ENCODE measurements around the gene GAN.

Gene GAN

DNA sequence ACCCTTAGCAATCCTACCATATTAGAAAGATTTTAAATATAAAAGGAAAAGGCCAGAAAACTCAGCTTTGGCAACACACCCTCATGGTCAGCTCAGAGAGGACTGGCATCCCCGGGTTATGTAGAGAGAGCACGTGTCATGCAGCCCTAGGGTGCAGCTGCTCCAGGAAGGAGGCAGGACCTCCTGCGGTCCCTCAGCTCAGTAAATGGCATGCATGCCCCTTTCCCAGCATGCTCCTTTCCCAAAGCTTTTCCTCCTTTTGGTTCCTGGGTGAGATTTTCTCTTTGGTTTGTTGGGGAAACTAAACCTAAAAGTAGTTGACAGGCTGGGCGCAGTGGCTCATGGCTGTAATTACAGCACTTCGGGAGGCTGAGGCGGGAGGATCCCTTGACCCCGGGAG is 3.9 kb downstream of the GAN start:
- no peak overlapping the region for H3K4me3 ChIP-seq (ENCODE audit: low read depth, low read length)
- TF ChIP-seq, protein P1, sequence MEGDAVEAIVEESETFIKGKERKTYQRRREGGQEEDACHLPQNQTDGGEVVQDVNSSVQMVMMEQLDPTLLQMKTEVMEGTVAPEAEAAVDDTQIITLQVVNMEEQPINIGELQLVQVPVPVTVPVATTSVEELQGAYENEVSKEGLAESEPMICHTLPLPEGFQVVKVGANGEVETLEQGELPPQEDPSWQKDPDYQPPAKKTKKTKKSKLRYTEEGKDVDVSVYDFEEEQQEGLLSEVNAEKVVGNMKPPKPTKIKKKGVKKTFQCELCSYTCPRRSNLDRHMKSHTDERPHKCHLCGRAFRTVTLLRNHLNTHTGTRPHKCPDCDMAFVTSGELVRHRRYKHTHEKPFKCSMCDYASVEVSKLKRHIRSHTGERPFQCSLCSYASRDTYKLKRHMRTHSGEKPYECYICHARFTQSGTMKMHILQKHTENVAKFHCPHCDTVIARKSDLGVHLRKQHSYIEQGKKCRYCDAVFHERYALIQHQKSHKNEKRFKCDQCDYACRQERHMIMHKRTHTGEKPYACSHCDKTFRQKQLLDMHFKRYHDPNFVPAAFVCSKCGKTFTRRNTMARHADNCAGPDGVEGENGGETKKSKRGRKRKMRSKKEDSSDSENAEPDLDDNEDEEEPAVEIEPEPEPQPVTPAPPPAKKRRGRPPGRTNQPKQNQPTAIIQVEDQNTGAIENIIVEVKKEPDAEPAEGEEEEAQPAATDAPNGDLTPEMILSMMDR (IDR thresholded peaks at IDR 0.05; ENCODE audit: borderline replicate concordance, insufficient read depth, low read depth, low read length) = no peak

DNA sequence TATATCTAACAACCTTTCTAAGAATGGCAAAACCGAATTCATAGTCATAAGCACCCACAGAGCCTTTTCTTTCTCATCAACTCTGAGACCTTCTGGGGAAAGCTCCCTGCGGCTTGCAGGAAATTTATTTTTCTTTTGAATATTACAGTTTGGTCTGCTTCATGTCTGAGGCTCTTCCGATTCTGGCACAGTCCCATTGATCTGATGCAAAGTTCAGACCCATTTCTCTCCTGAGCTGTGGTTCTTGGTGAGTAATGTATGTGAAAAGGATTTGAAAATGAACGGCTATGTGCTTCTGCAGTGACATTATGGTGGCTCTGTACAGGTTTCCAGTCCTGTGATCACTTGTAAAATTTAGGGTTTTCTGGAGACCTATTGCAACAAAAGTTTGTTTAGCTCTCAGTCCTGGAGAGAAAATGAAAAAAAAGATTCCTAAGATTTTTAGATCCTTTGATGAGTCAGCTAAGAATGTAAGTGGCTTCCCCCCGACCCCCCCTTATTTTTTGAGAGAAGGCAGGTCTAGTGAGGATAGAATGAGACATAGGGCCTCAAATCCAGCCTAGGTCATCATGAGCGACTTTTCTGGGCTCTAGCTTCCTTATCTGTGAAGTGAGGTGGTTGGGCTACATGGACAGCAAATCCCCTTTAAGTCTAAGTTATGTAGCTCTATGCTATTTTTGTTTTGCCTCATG is 4.6 kb downstream of the GAN start:
- TF ChIP-seq, protein P1 (IDR thresholded peaks at IDR 0.05; ENCODE audit: borderline replicate concordance, insufficient read depth, low read depth, low read length) = no peak
- no peak overlapping the region for H3K4me3 ChIP-seq (ENCODE audit: low read depth, low read length)

DNA sequence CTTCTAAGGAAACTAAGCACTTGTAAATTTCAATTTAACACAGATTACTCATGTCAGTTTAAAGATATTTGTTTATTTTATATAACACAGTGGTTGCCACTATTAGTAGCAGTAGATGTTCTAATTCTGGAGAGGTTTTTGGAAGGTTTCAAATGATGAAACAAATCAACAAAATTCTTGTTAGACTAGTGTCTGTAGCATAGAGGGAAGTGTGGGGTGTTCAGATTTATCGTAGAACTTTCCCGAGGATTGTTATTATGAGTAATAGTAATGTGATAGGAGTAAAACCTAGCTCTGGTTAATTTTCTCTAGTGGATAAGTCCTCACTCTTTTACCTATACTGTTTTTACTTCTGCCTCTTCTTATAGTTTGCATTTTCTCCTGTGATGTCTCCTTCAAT is 6.3 kb downstream of the GAN start:
- TF ChIP-seq, protein P1 (IDR thresholded peaks at IDR 0.05; ENCODE audit: borderline replicate concordance, insufficient read depth, low read depth, low read length) = no peak
- no peak overlapping the region for H3K4me3 ChIP-seq (ENCODE audit: low read depth, low read length)

DNA sequence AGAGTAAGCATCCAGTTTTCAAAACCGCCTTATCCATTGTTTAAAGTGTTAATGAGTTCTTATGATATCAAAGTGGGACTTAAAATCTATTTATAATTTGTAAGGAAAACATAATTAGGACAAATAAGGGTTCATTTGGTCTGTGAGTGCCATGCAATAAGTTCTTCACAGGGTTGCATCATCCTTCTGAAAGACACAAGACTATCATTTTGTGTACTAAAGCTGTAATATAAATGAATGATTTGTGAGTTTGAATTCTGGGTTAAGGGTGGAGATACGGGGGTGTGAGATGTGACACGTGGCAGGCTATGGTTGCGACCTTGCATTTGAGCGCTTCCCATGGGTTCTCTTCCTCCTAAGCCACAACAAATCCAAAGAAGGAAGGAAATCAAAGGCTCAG is 6.8 kb downstream of the GAN start:
- no peak overlapping the region for H3K4me3 ChIP-seq (ENCODE audit: low read depth, low read length)
- TF ChIP-seq, protein P1 (IDR thresholded peaks at IDR 0.05; ENCODE audit: borderline replicate concordance, insufficient read depth, low read depth, low read length) = no peak

DNA sequence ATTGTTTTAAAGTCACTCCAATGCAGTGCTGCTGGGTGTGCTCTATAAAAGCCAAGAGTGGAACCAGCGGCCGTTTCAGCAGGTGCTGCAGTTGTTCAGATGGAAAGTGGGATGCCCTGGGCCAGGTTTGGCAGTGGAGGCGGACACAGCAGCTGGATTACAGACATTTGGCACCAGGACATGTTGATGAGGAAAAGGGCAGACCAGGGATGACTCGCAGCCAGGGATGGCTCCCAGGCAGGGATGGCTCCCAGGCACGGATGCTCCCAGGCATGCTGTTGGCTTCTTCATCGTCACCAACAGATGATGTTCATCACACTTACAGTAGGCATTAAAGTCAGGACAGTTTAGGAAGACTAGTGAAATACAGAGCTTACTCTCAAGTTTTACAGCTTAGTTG is 10.0 kb downstream of the GAN start:
- TF ChIP-seq, protein P1 (IDR thresholded peaks at IDR 0.05; ENCODE audit: borderline replicate concordance, insufficient read depth, low read depth, low read length) = no peak
- no peak overlapping the region for H3K4me3 ChIP-seq (ENCODE audit: low read depth, low read length)

DNA sequence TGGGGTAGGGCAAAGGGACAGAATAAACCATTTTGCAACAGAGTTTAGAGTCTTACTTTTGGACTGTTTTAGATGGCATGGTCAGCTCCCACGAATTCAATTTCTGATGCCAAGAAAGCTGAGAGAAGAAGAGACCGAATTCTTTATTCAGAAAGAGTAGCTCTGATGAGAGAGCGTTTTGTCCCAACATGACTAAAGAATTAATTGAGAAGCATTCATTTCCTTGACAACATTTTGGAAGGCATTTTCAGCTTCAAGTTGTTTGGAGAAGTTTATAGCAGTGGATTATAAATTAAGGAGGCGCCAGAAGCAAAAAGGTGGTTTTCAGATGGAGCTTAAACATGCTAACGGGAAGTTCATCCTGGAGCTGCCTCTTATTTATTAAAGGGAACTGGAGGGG is 12.2 kb downstream of the GAN start:
- TF ChIP-seq, protein P1 (IDR thresholded peaks at IDR 0.05; ENCODE audit: borderline replicate concordance, insufficient read depth, low read depth, low read length) = no peak
- H3K4me3 ChIP-seq (ENCODE audit: low read depth, low read length) = no peak overlapping the region

DNA sequence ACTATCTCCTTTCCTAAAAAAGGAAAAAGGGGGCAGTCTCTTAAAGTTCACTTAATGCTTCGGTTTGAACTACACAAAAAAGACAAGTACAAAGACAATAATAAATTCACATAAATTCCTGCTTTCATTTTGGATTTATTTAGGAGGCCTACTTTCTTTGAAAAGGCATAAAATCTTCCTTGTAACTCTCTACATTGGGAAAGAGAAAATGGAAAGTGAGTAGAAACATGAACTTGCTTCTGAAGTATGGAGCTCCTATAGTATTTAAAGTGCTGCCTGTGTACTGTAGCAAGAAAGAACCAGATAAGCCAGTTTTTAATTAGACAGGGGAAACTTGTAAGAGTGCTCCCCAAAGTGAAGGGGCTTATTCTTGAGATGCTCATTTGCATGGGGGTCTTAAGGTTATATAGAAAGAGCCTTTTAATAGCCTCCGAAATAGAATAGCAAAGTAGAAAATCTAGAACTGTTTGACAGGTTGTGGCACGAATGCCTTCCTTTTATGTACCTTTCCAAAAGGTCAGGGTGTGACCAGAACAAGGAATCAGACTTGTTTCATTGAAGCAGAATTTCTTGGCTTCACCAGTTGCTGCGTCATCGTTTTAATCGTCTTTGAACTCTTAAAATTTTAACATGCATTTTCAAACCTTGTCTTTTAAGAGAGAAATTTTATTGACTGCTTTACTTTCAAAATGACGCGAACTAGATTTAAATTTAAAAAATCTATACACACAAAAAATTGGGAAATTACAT is 12.9 kb downstream of the GAN start:
- no peak overlapping the region for H3K4me3 ChIP-seq (ENCODE audit: low read depth, low read length)
- TF ChIP-seq, protein P1 (IDR thresholded peaks at IDR 0.05; ENCODE audit: borderline replicate concordance, insufficient read depth, low read depth, low read length) = no peak
